ENCODE data around the gene RNF6. TPM values are rescaled to one million over a fixed set of nuclear protein-coding genes. Genes with fewer than 3 reads are reported as not detected.

The RNF6 gene
- total RNA-seq, 8 experiments from 2014 or later, result 14.6 to 54.8 (median 25.6) TPM

DNA sequence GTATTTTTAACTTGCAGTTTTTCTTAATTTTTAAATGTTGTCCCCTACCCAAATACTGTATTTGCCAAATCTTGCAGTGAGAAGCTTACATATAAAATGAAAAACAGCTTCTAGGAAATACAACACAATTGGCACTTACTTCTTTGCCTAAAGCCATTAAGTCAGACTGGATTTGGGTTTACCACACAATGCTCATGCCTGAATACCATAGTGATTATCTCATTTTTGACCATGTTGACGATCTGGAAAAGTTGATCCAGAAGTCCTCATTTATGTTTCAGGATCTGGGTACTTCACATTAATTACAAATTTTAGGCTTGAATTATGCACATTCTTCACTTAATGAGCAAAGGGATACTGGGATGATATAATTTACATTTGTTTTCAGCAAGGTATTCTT lies 2.4 kb downstream of the RNF6 start:
- 0 to 100% (median 88%) methylated on average over 1 of the region's 1 CpG; no CpG with 5 or more reads in 3 of the 10 experiments for WGBS, 10 experiments
- in situ Hi-C loops (cut with MboI; ENCODE audit: low pct_unique_long_range_greater_than_20kb in 2 of 9, low sequenced_read_pairs in 9 of 9, unreplicated experiment in 9 of 9), result no loop called here

GRCh38 chr13:26216042-26216441 lies 6.1 kb downstream of the RNF6 start:
- 33 to 100% (median 85%) methylated on average over 1 to 2 of the region's 2 CpGs for WGBS, 10 experiments
- in situ Hi-C loops (cut with MboI; ENCODE audit: low pct_unique_long_range_greater_than_20kb in 2 of 9, low sequenced_read_pairs in 9 of 9, unreplicated experiment in 9 of 9), result no loop called here
- Histone ChIP-seq H3K4me1 (replicated peaks in 1 of 2) (peaks cover 0 to 9% of the 10 kb centered on the region in 2 donors), H3K4me3 (no peak overlapping the region), H3K27ac (no peak overlapping the region)
- no peak for ATAC-seq (replicated peaks in 6 of 8)

More for the DNA sequence above, 2.4 kb downstream of the RNF6 start:
- peaks cover 0 to 9% of the 10 kb centered on the region in 2 donors for H3K4me1 ChIP-seq (replicated peaks in 1 of 2)
- no peak overlapping the region for H3K27ac ChIP-seq
- ATAC-seq (replicated peaks in 6 of 8), result no peak
- peak overlapping the region in 1 of 5 donors; percentile 100 for H3K4me3 ChIP-seq

- no peak overlapping the region for H3K27ac ChIP-seq
- H3K4me1 ChIP-seq (replicated peaks in 1 of 2), result no peaks in the 10 kb centered on the region
- no peak overlapping the region for H3K4me3 ChIP-seq
- WGBS, 10 experiments, result 60 to 100% (median 84%) methylated on average over 2 to 6 of the region's 6 CpGs
- in situ Hi-C loops (cut with MboI; ENCODE audit: low pct_unique_long_range_greater_than_20kb in 2 of 9, low sequenced_read_pairs in 9 of 9, unreplicated experiment in 9 of 9), result no loop called here
- ATAC-seq (replicated peaks in 6 of 8), result no peak
These were observed 8.1 kb downstream of the RNF6 start for GRCh38 chr13:26213982-26214381.

GRCh38 chr13:26213345-26213744 lies 8.8 kb downstream of the RNF6 start:
- in situ Hi-C loops (cut with MboI; ENCODE audit: low pct_unique_long_range_greater_than_20kb in 2 of 9, low sequenced_read_pairs in 9 of 9, unreplicated experiment in 9 of 9), result no loop called here
- H3K4me1 ChIP-seq (replicated peaks in 1 of 2), result no peaks in the 10 kb centered on the region
- ATAC-seq (replicated peaks in 6 of 8), result no peak
- no peak overlapping the region for H3K27ac ChIP-seq
- WGBS, 10 experiments, result 40 to 100% (median 76%) methylated on average over 1 of the region's 1 CpG
- H3K4me3 ChIP-seq, result no peak overlapping the region

- in situ Hi-C loops (cut with MboI; ENCODE audit: low pct_unique_long_range_greater_than_20kb in 2 of 9, low sequenced_read_pairs in 9 of 9, unreplicated experiment in 9 of 9), result no loop called here
- 83 to 100% (median 100%) methylated on average over 1 of the region's 1 CpG; no CpG with 5 or more reads in 5 of the 10 experiments for WGBS, 10 experiments
- Histone ChIP-seq H3K27ac (no peak overlapping the region), H3K4me1 (replicated peaks in 1 of 2) (no peaks in the 10 kb centered on the region), H3K4me3 (no peak overlapping the region)
- ATAC-seq (replicated peaks in 6 of 8), result no peak
These were observed 13.8 kb downstream of the RNF6 start for GRCh38 chr13:26208287-26208686.

DNA sequence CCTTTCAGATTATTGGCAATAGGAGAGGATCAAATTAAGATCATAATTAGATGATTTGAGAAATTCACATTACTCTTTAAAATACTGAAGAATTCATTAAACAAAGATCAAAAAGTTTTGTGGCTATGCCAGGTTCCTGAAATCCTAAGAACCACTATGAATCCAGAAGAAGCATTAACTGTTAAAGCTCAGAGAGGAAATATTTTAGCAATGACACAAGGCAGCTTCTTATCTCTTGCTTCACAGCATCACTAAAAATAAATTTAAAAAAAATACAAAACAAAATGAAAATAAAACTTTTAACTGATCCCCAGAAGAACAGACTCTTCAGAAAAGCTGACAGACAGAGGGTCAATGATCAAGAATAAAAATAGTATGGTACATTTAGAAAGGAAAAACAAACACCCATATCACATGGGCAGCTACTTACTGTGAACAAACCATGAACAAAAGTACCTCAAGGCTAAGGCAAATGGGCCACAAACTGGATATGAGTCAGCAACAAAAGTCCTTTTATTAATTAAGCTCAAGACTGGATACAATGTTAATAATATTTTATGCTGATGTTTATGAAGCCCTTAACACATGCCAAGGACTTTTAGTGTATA lies 19.6 kb downstream of the RNF6 start:
- no peak for ATAC-seq (replicated peaks in 6 of 8)
- Histone ChIP-seq H3K4me3 (no peak overlapping the region), H3K27ac (no peak overlapping the region), H3K4me1 (replicated peaks in 1 of 2) (no peaks in the 10 kb centered on the region)
- in situ Hi-C loops (cut with MboI; ENCODE audit: low pct_unique_long_range_greater_than_20kb in 2 of 9, low sequenced_read_pairs in 9 of 9, unreplicated experiment in 9 of 9), result no loop called here

DNA sequence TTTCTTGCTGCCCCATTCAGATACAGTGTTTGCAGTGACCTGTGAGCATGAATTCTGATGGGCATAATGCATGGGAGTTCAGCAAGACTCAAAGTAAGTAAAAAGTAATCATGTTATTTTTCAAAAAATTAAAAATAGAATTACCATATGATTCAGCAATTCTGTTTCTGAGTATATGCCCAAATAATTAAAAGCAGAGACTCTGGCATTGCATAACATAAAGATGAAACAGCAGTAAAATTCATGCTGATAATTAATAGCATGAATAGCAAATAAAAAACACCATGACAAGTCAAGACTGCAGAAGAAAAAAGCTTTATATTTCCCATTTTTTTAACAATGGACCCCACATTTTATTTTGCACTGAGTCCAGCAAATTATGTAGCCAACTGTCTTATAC lies 21.3 kb downstream of the RNF6 start:
- in situ Hi-C loops (cut with MboI; ENCODE audit: low pct_unique_long_range_greater_than_20kb in 2 of 9, low sequenced_read_pairs in 9 of 9, unreplicated experiment in 9 of 9), result no loop called here
- H3K27ac ChIP-seq, result no peak overlapping the region
- H3K4me1 ChIP-seq (replicated peaks in 1 of 2), result no peaks in the 10 kb centered on the region
- no peak overlapping the region for H3K4me3 ChIP-seq
- ATAC-seq (replicated peaks in 6 of 8), result no peak

- in situ Hi-C loops (cut with MboI; ENCODE audit: low pct_unique_long_range_greater_than_20kb in 2 of 9, low sequenced_read_pairs in 9 of 9, unreplicated experiment in 9 of 9), result loop anchor here in 5 of 9 experiments (25.0 kb wide), 2 partner anchors 289 to 489 kb away; no protein-coding TSS in a partner anchor
- no peak overlapping the region for H3K4me3 ChIP-seq
- no peak for ATAC-seq (replicated peaks in 6 of 8)
- no peak overlapping the region for H3K27ac ChIP-seq
- no peaks in the 10 kb centered on the region for H3K4me1 ChIP-seq (replicated peaks in 1 of 2)
These were observed 24.0 kb downstream of the RNF6 start for GRCh38 chr13:26198116-26198515.

DNA sequence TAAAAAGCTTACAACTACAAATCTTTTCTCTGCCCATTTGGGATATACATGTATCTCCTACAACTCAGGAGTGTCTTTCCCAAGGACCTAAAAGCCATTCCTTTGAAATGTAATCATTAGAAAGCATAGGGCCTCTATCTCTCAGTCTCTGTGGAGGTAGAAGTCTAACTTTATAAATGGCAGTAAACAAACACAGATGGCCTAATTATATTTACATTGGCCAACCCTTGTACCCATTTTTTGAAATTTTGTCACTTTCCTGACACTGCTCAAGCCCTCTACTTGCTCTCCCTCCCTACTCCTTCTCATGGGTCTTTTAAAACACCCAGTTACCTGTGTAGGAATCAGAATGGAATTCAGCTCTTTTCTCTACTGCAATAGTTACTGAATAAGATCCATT lies 24.8 kb downstream of the RNF6 start:
- no peak overlapping the region for H3K27ac ChIP-seq
- no peaks in the 10 kb centered on the region for H3K4me1 ChIP-seq (replicated peaks in 1 of 2)
- no peak for ATAC-seq (replicated peaks in 6 of 8)
- in situ Hi-C loops (cut with MboI; ENCODE audit: low pct_unique_long_range_greater_than_20kb in 2 of 9, low sequenced_read_pairs in 9 of 9, unreplicated experiment in 9 of 9), result loop anchor here in 5 of 9 experiments (25.0 kb wide), 2 partner anchors 290 to 490 kb away; no protein-coding TSS in a partner anchor
- no peak overlapping the region for H3K4me3 ChIP-seq

- in situ Hi-C loops (cut with MboI; ENCODE audit: low pct_unique_long_range_greater_than_20kb in 2 of 9, low sequenced_read_pairs in 9 of 9, unreplicated experiment in 9 of 9), result loop anchor here in 5 of 9 experiments (10.0 to 25.0 kb wide), 4 partner anchors 298 to 508 kb away; no protein-coding TSS in a partner anchor
- ATAC-seq (replicated peaks in 6 of 8), result peak in 1 of 8 experiments; percentile 9
- H3K4me3 ChIP-seq, result peak overlapping the region in 2 of 5 donors; percentile 21
- WGBS, 10 experiments, result 10 to 100% (median 68%) methylated on average over 1 to 8 of the region's 22 CpGs; no CpG with 5 or more reads in 4 of the 10 experiments
- no peak overlapping the region for H3K27ac ChIP-seq
- H3K4me1 ChIP-seq (replicated peaks in 1 of 2), result no peaks in the 10 kb centered on the region
These were observed 35.1 kb downstream of the RNF6 start for GRCh38 chr13:26186995-26187394.

DNA sequence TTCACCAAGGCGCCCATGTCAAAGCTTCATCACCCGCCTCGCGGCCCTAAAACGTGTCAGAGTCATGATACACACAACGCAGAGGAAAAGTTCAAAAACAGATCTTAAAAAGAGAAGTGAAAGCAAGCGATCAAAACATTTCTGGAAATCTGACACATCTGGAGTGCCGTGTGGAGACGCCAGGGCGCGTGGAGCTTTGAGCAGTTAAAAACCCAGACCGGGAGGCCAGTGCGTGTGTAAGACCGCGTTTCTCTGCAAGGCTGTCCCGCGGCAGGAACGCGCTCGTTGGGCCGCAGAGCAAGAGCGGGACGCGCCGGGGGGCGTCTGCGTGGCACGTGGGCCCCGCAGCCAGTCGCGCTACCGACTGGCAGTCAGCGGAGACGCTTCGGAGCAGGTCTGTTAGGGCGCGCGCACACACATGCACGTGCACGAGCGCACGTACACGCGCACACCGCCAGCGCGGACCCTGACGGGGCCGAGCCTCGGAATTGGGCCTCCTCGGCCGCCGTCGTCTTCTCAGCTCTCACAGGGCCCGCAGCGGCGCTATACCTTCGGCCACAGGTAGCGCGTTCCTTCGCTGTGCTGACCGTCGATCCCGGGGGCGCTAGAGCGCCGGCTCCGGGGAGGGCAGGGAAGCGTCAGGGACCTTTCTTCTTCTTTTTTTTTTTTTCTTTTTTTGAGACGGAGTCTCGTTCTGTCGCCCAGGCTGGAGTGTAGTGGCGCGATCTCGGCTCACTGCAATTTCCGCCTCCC lies 35.8 kb downstream of the RNF6 start:
- in situ Hi-C loops (cut with MboI; ENCODE audit: low pct_unique_long_range_greater_than_20kb in 2 of 9, low sequenced_read_pairs in 9 of 9, unreplicated experiment in 9 of 9), result loop anchor here in 5 of 9 experiments (10.0 to 25.0 kb wide), 4 partner anchors 299 to 509 kb away; no protein-coding TSS in a partner anchor
- H3K4me3 ChIP-seq, result peak overlapping the region; percentile 11 to 25 (median 21)
- peak; percentile 53 to 97 (median 82) for ATAC-seq (replicated peaks in 6 of 8)
- no peaks in the 10 kb centered on the region for H3K4me1 ChIP-seq (replicated peaks in 1 of 2)
- H3K27ac ChIP-seq, result no peak overlapping the region
- 1 to 91% (median 37%) methylated on average over 4 to 42 of the region's 76 CpGs; no CpG with 5 or more reads in 3 of the 10 experiments for WGBS, 10 experiments

- Histone ChIP-seq H3K4me1 (replicated peaks in 1 of 2) (no peaks in the 10 kb centered on the region), H3K4me3 (no peak overlapping the region), H3K27ac (no peak overlapping the region)
- 0 to 100% (median 56%) methylated on average over 2 to 6 of the region's 8 CpGs; no CpG with 5 or more reads in 3 of the 10 experiments for WGBS, 10 experiments
- in situ Hi-C loops (cut with MboI; ENCODE audit: low pct_unique_long_range_greater_than_20kb in 2 of 9, low sequenced_read_pairs in 9 of 9, unreplicated experiment in 9 of 9), result loop anchor here in 5 of 9 experiments (10.0 to 25.0 kb wide), 4 partner anchors 299 to 509 kb away; no protein-coding TSS in a partner anchor
- no peak for ATAC-seq (replicated peaks in 6 of 8)
These were observed 36.4 kb downstream of the RNF6 start for GRCh38 chr13:26185720-26186117.

GRCh38 chr13:26184791-26185250 lies 37.3 kb downstream of the RNF6 start:
- H3K4me3 ChIP-seq, result no peak overlapping the region
- WGBS, 10 experiments, result 33 to 100% (median 55%) methylated on average over 1 to 8 of the region's 8 CpGs; no CpG with 5 or more reads in 1 of the 10 experiments

More at GRCh38 chr13:26184791-26185250, 37.3 kb downstream of the RNF6 start:
- ATAC-seq (replicated peaks in 6 of 8), result peak in 6 of 8 experiments; percentile 11 to 64 (median 32)
- in situ Hi-C loops (cut with MboI; ENCODE audit: low pct_unique_long_range_greater_than_20kb in 2 of 9, low sequenced_read_pairs in 9 of 9, unreplicated experiment in 9 of 9), result loop anchor here in 5 of 9 experiments (10.0 to 25.0 kb wide), 4 partner anchors 300 to 510 kb away; no protein-coding TSS in a partner anchor
- no peak overlapping the region for H3K27ac ChIP-seq
- H3K4me1 ChIP-seq (replicated peaks in 1 of 2), result no peaks in the 10 kb centered on the region

All from motor neuron (in vitro differentiated cells).